HEK293 (cell line): ENCODE data around the gene SUFU.

Source experiments
- CTCF ChIA-PET: fragments of 350-600 bp; formaldehyde crosslinking; extraction: SDS; loops from one replicate; lab custom pipeline; 2021; ENCODE audit warnings: antibody characterized with exemption; lab: Yijun Ruan, JAX
- POLR2A ChIA-PET: fragments of 300-600 bp; formaldehyde crosslinking; extraction: SDS; loops from one replicate; lab custom pipeline; 2020; ENCODE audit warnings: antibody characterized with exemption, inconsistent platforms; lab: Yijun Ruan, JAX
- H3K27ac ChIP-seq: fragments of 200-500 bp; sonication (Bioruptor generic); 2 replicates; pipeline ENCODE4 v1.5.1; 2014; ENCODE audit warnings: low read depth, low read length, control low read depth, inconsistent platforms; ENCODE audit errors: extremely low read depth
- H3K36me3 ChIP-seq, 2 experiments: fragments of 200-500 bp in 1 of 2; sonication (Bioruptor generic) in 1 of 2; 1 replicate in 1 of 2; 2 replicates in 1 of 2; pipeline ENCODE4 v1.5.1; 2014 to 2017; ENCODE audit warnings: inconsistent platforms in 2 of 2, low read length in 2 of 2; ENCODE audit not compliant: control insufficient read depth in 2 of 2, insufficient read depth in 1 of 2
- H3K4me1 ChIP-seq: fragments of 200-500 bp; sonication (Bioruptor generic); 2 replicates; pipeline ENCODE4 v1.5.1; 2014; ENCODE audit warnings: mild to moderate bottlenecking, low read length, inconsistent platforms; ENCODE audit not compliant: control insufficient read depth, insufficient read depth
- H3K4me3 ChIP-seq: 2 replicates; pipeline ENCODE4 v1.5.1; 2011; ENCODE audit warnings: low read depth, mild to moderate bottlenecking, control low read depth, low read length, moderate library complexity
- H3K9me3 ChIP-seq: fragments of 200-500 bp; sonication (Bioruptor generic); 2 replicates; pipeline ENCODE4 v1.5.1; 2014; ENCODE audit warnings: low read depth, low read length, inconsistent platforms; ENCODE audit not compliant: control insufficient read depth, insufficient read depth
- BCL6B ChIP-seq: fragments of 450-650 bp; formaldehyde crosslinking; IDR thresholded peaks from 2 replicates; pipeline ENCODE4 v1.5.1; 2017; ENCODE audit warnings: missing biosample characterization, missing genetic modification characterization
- GLIS1 ChIP-seq: fragments of 450-650 bp; formaldehyde crosslinking; IDR thresholded peaks from 2 replicates; pipeline ENCODE4 v1.5.1; 2016; ENCODE audit warnings: missing biosample characterization, missing genetic modification characterization
- MYNN ChIP-seq: fragments of 450-650 bp; formaldehyde crosslinking; IDR thresholded peaks from 2 replicates; pipeline ENCODE4 v1.5.1; 2016; ENCODE audit warnings: missing biosample characterization, missing genetic modification characterization, borderline replicate concordance
- SALL2 ChIP-seq: fragments of 450-650 bp; formaldehyde crosslinking; IDR thresholded peaks from 2 replicates; pipeline ENCODE4 v1.5.0; 2017; ENCODE audit warnings: missing biosample characterization, mild to moderate bottlenecking, missing genetic modification characterization, borderline replicate concordance
- SETDB1 ChIP-seq: IDR thresholded peaks from one replicate; pipeline ENCODE4 v1.6.1; 2017; ENCODE audit warnings: mild to moderate bottlenecking, low read length, moderate library complexity, mixed read lengths; ENCODE audit not compliant: insufficient read length
- TSHZ1 ChIP-seq: fragments of 450-650 bp; formaldehyde crosslinking; IDR thresholded peaks from 2 replicates; pipeline ENCODE4 v1.5.1; 2016; ENCODE audit warnings: missing biosample characterization, missing genetic modification characterization, borderline replicate concordance
- YY2 ChIP-seq: fragments of 450-650 bp; formaldehyde crosslinking; IDR thresholded peaks from 2 replicates; pipeline ENCODE4 v1.5.1; 2016; ENCODE audit warnings: missing biosample characterization, missing genetic modification characterization
- ZBTB48 ChIP-seq: fragments of 450-650 bp; formaldehyde crosslinking; IDR thresholded peaks from 2 replicates; pipeline ENCODE4 v1.5.1; 2016; ENCODE audit warnings: missing biosample characterization, missing genetic modification characterization
- ZFP3 ChIP-seq: fragments of 450-650 bp; formaldehyde crosslinking; IDR thresholded peaks from 2 replicates; pipeline ENCODE4 v1.5.1; 2016; ENCODE audit warnings: low read depth, missing biosample characterization, missing genetic modification characterization
- ZIC2 ChIP-seq: fragments of 450-650 bp; formaldehyde crosslinking; IDR thresholded peaks from 2 replicates; pipeline ENCODE4 v1.5.1; 2016; ENCODE audit warnings: missing biosample characterization, missing genetic modification characterization
- ZNF155 ChIP-seq: fragments of 450-650 bp; formaldehyde crosslinking; IDR thresholded peaks from 2 replicates; pipeline ENCODE4 v1.5.1; 2016; ENCODE audit warnings: missing biosample characterization, missing genetic modification characterization
- ZNF174 ChIP-seq: fragments of 450-650 bp; formaldehyde crosslinking; IDR thresholded peaks from 2 replicates; pipeline ENCODE4 v1.5.0; 2017; ENCODE audit warnings: missing biosample characterization, mild to moderate bottlenecking, missing genetic modification characterization
- ZNF221 ChIP-seq: fragments of 450-650 bp; formaldehyde crosslinking; IDR thresholded peaks from 2 replicates; pipeline ENCODE4 v1.5.1; 2017; ENCODE audit warnings: missing biosample characterization, missing genetic modification characterization, borderline replicate concordance
- ZNF239 ChIP-seq: fragments of 450-650 bp; formaldehyde crosslinking; IDR thresholded peaks from 2 replicates; pipeline ENCODE4 v1.5.1; 2016; ENCODE audit warnings: missing biosample characterization, missing genetic modification characterization
- ZNF248 ChIP-seq: fragments of 450-650 bp; formaldehyde crosslinking; IDR thresholded peaks from 2 replicates; pipeline ENCODE4 v1.5.1; 2017; ENCODE audit warnings: missing biosample characterization, missing genetic modification characterization
- ZNF37A ChIP-seq: fragments of 450-650 bp; IDR thresholded peaks from 2 replicates; pipeline ENCODE4 v1.5.1; 2018; ENCODE audit warnings: missing biosample characterization, missing genetic modification characterization
- ZNF549 ChIP-seq: fragments of 450-650 bp; IDR thresholded peaks from 2 replicates; pipeline ENCODE4 v1.5.1; 2018; ENCODE audit warnings: missing biosample characterization, missing genetic modification characterization, mild to moderate bottlenecking, inconsistent platforms, moderate library complexity
- ZNF555 ChIP-seq: fragments of 450-650 bp; formaldehyde crosslinking; conservative IDR thresholded peaks from 2 replicates; pipeline ENCODE4 v1.5.1; 2017; ENCODE audit warnings: missing biosample characterization, mild to moderate bottlenecking, missing genetic modification characterization, inconsistent platforms
- ZNF830 ChIP-seq: fragments of 450-650 bp; IDR thresholded peaks from 2 replicates; pipeline ENCODE4 v1.5.0; 2018; ENCODE audit warnings: missing biosample characterization, missing genetic modification characterization, low read depth, mild to moderate bottlenecking, moderate library complexity
- ZSCAN23 ChIP-seq: fragments of 450-650 bp; formaldehyde crosslinking; IDR thresholded peaks from 2 replicates; pipeline ENCODE4 v1.5.1; 2016; ENCODE audit warnings: missing biosample characterization, missing genetic modification characterization

The SUFU gene

GRCh38 chr10:102480396-102480795 lies 23.4 kb upstream of the SUFU start:
- ChIA-PET POLR2A (interaction anchor here (0.6 to 1.9 kb wide), 3 partner anchors 12 to 58 kb away, joined by 3 to 5 read pairs (median 4); no protein-coding TSS in a partner anchor), CTCF (interaction anchor here (0.8 to 3.0 kb wide), 6 partner anchors 29 to 312 kb away, joined by 3 to 26 read pairs (median 17); partner anchors contain the start of gene C10orf95)
- Histone ChIP-seq H3K4me1 (no peaks in the 10 kb centered on the region), H3K27ac (no peak overlapping the region), H3K9me3 (no peaks in the 10 kb centered on the region), H3K36me3 (peaks cover 17 to 72% of the 10 kb centered on the region in 2 experiments), H3K4me3 (no peak overlapping the region)
- TF ChIP-seq ZNF830 (tag by site-specific recombination) (no peak), ZIC2 (peak; percentile 84), ZNF174 (tag by site-specific recombination) (no peak), GLIS1 (tag by site-specific recombination) (peak; percentile 66), ZNF155 (no peak)

- TF ChIP-seq ZNF549 (tag by site-specific recombination) (no peak), SALL2 (tag by site-specific recombination) (no peak), MYNN (tag by site-specific recombination) (no peak), ZNF221 (no peak), ZNF37A (tag by site-specific recombination) (no peak), YY2 (tag by site-specific recombination) (no peak), SETDB1 (no peak), ZNF239 (tag by site-specific recombination) (no peak), ZNF248 (tag by site-specific recombination) (no peak), ZNF555 (tag by site-specific recombination) (no peak)
- TF ChIP-seq, all 188 proteins: peak for 0
- Histone ChIP-seq H3K27ac (no peak overlapping the region), H3K4me1 (no peaks in the 10 kb centered on the region), H3K9me3 (no peaks in the 10 kb centered on the region), H3K36me3 (peaks cover 30 to 98% of the 10 kb centered on the region in 2 experiments), H3K4me3 (no peak overlapping the region)
- POLR2A ChIA-PET, result interaction anchor here (0.8 kb wide), 1 partner anchor 17 kb away, joined by 3 read pairs; no protein-coding TSS in a partner anchor
- CTCF ChIA-PET, result interaction anchor here (0.8 to 1.0 kb wide), 2 partner anchors 90 to 100 kb away, joined by 4 to 6 read pairs; no protein-coding TSS in a partner anchor
Observed at GRCh38 chr10:102484021-102484420, 19.8 kb upstream of the SUFU start.

- ChIA-PET CTCF (interaction anchor here (0.5 to 0.7 kb wide), 4 partner anchors 10 to 261 kb away, joined by 3 to 4 read pairs (median 3); partner anchors contain the start of gene CUEDC2), POLR2A (no interaction called here)
- Histone ChIP-seq H3K9me3 (no peaks in the 10 kb centered on the region), H3K4me3 (no peak overlapping the region), H3K36me3 (peaks cover 41 to 94% of the 10 kb centered on the region in 2 experiments), H3K27ac (no peak overlapping the region), H3K4me1 (no peaks in the 10 kb centered on the region)
- TF ChIP-seq TSHZ1 (tag by site-specific recombination), result no peak
- TF ChIP-seq ZSCAN23 (tag by site-specific recombination), result no peak
- no peak for TF ChIP-seq ZFP3
- no peak for TF ChIP-seq ZBTB48
- TF ChIP-seq BCL6B (tag by site-specific recombination), result no peak
- TF ChIP-seq, all 188 proteins: peak for 0
Observed at GRCh38 chr10:102485093-102485784, 18.5 kb upstream of the SUFU start.
